T-helper 22 cell (primary cell): ENCODE results near the gene IFITM1.
"Not testable (repeated sequence)": the region's sequence is repeated elsewhere in the genome, so short reads cannot be mapped to it uniquely, and the experiment has no call there.

Source experiments
- DNase-seq: peaks from one replicate; pipeline ENCODE4 v3.0.0-alpha.2; 2020; ENCODE audit warnings: low read depth

Gene IFITM1

GRCh38 chr11:326842-327580 lies 13.2 kb downstream of the IFITM1 start:
- DNase-seq = peak; percentile 37

DNA sequence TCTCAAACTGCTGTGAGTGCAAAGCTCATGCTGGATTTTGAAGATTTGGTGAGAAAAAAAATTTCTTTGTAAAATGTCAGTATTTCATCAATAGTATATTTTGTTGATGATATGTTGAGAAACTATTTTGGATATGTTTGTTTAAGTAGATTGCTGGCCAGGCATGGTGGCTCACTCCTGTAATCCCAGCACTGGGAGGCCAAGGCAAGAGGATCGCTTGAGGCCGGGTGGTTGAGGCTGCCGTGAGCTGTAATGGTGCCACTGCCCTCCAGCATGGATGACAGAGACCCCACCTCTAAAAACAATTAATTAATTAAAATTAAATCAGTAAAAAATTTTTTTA lies 13.7 kb downstream of the IFITM1 start:
- no peak for DNase-seq

- no peak for DNase-seq
Measured at GRCh38 chr11:328012-328411, 14.2 kb downstream of the IFITM1 start.

GRCh38 chr11:328516-329100 lies 14.8 kb downstream of the IFITM1 start:
- not testable (repeated sequence) for DNase-seq

DNA sequence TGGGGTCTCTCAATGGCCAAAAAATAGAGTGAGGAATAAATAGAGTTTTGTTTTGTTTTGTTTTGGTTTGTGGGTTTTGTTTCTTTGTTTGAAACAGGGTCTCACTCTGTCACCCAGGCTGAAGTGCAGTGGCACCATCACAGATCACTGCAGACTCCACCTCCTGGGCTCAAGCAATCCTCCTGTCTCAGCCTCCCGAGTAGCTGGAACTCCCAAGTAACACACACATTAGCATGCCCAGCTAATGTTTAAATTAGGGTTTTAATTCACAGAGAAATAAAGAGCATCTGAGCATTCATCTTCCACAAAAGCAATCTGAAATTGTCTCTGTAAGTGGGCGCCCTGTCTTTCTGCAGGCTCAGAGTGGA lies 16.0 kb downstream of the IFITM1 start:
- DNase-seq = no peak

DNA sequence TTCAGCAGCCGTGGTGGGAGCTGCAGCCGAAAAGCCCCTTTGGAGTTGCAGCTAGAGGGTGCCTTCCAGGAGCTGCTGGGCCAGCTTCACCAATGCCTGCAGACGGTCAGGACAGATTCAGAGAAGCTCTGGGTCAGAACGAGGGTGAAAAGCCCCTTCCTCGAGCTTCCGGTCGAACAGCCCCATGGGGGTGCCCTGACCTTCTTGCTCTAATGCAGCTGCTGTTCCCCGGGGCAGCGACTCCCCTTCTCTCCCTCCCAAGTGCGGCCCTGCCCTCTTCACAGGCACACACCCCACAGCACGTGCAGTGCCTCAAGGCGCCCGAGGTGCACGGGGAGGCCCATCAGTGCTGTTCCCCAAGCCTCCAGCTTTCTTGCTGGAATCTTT lies 16.5 kb downstream of the IFITM1 start:
- no peak for DNase-seq

GRCh38 chr11:330694-331357 lies 17.0 kb downstream of the IFITM1 start:
- no peak for DNase-seq

GRCh38 chr11:331358-332060 lies 17.7 kb downstream of the IFITM1 start:
- no peak for DNase-seq

DNA sequence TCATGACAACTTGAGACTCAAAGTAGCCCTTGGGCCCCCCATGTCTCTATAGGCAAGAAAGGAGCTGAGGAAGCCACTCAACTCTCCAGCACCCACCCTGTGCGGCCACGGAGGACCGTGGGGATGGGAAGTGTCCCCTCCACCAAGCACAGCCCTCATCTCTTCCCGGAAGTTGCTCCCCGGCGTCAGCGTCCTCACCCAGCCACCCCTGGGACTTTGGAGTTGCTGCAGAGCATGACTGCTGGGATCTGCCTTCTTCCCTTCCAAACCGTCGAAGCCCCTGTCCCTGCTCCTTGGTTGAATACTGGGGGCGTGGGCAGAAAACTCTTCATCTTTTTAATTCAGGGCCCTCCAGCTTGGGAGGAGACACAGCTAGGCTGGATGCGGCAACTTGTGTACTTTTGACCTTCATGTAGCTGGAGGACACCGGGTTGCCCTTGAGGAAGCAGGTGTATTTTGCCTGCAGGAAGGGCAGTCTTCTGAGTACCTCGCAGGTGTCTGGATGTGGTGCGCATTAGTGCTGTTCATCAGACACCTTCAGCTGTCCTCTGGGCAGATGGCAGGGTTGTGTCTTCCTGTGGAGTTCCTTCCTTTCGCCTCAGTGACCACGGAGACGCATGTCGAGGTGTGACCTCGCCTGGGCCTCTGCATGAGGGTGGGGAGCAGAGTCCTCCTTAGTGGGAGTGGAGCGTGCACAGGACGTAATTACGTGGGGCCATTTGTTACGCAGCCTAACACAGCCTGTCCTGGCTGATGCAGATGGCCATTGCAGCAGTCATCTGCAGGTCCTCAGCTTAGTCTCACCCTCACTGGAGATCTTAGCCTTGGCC lies 19.0 kb downstream of the IFITM1 start:
- DNase-seq = no peak

DNA sequence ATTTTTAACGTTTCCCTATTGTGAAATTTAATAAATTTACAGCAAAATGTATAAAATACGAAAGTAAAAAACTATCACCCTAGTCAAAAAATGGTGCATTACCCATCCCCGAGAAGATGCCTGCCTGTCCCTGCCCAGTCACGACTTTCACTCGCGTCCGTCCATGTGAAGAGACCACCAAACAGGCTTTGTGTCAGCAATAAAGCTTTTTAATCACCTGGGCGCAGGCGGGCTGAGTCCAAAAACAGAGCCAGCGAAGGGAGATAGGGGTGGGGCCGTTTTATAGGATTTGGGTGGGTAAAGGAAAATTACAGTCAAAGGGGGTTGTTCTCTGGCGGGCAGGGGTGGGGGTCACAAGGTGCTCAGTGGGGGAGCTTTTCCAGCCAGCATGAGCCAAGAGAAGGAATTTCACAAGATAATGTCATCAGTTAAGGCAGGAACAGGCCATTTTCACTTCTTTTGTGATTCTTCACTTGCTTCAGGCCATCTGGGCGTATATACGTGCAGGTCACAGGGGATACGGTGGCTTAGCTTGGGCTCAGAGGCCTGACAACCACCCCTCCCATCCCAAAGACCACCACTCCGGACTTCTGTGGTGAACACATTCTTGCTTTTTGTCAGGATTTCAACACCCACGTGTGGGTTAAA lies 19.9 kb downstream of the IFITM1 start:
- not testable (repeated sequence) for DNase-seq

- no peak for DNase-seq
Measured at GRCh38 chr11:334264-334994, 20.6 kb downstream of the IFITM1 start.

- no peak for DNase-seq
Measured at GRCh38 chr11:335779-336658, 22.2 kb downstream of the IFITM1 start.

- DNase-seq = no peak
Measured at GRCh38 chr11:336659-337198, 22.9 kb downstream of the IFITM1 start.

DNA sequence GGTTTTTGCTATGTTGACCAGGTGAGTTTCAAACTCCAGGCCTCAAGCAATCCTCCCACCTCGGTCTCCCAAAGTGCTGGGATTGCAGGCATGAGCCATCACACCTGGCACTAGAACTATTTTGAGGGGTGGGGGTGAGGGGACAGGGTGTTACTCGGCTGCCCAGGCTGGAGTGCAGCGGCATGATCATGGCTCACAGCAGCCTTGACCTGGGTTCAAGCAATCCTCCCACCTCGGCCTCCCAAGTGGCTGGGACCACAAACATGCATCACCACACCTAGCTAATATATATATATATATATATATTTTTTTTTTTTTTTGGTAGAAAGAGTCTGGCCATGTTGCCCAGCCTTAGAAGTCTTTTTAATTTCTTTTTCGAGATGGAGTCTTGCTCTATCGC lies 23.9 kb downstream of the IFITM1 start:
- no peak for DNase-seq

DNA sequence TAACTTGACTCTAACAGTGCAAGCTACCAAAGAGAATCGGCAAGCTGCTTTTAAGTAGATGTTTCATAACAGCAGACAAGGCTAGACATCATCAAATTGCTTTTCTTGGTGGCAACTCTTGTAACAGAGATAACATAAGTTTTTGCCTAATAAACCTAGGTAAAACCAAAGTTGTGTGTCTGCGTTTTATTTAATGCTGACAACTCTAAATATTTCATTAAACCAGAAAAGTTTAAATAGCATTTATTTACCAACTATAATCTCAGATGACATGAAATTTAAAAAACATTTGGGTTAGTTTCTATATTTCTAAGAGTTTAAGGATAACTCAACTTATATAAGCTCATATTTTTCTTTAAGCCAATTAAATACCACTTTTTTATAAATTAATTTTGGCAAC lies 26.1 kb downstream of the IFITM1 start:
- DNase-seq = no peak

DNA sequence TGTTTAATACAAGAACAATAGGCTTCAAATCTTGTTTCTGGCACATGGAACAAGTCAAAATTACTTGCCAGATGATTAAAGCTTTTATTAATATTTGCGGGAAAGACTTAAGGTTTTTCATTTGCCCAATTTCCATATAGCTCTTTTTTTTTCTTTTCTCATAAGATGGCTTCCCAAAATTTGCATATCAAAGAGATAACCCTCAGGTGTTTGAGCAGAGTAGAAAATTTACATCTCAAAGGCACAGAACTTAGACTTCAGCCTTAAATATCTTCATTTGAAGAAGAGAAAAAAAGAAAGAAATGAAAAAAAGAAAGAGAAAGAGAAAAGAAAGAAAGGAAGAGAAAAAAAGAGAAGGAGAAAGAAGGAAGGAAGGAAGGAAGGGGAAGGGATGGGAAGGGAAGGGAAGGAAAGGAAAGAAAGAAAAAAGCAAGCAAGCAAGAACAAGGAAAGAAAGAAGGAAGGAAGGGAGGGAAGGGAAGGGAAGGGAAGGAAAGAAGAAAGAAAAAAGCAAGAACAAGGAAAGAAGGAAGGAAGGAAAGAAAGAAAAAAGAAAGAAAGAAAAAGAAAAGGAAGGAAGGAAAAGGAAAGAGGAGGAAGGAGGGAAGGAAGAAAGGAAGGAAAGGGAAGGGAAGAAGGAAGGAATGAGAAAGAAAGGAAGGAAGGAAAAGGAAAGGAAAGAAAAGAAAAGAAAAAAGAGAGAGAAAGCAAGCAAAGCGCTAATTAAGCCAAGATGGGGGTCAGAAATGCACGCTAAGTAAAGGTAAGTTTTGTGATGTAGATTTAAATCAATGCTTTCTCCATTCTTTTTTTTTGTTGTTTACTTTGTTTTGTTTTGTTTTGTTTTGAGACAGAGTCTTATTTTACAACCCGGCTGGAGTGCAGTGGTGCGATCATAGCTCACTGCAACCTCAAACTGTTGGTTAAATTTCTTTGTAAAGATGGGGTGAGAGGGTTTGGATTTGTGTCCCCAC lies 27.0 kb downstream of the IFITM1 start:
- no peak for DNase-seq

DNA sequence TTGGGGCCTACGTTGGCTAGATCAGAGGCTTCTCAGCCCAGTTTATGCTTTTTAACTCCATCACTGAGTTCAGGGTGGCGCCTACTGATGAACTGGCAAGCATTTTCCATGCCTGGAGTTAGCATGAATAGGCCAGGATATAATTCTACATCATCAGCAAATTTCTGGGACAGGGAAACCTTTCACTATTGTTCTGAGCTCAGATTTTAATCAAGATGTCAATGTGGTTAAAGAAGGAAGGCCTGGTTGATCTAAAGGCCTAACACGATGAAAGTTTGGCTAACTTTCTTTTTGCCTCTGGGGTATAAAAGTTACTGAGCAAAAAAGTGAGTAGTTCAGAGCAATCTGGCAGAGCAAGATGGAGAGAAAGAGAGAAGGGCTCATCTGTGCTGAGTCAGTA lies 28.5 kb downstream of the IFITM1 start:
- DNase-seq = no peak

DNA sequence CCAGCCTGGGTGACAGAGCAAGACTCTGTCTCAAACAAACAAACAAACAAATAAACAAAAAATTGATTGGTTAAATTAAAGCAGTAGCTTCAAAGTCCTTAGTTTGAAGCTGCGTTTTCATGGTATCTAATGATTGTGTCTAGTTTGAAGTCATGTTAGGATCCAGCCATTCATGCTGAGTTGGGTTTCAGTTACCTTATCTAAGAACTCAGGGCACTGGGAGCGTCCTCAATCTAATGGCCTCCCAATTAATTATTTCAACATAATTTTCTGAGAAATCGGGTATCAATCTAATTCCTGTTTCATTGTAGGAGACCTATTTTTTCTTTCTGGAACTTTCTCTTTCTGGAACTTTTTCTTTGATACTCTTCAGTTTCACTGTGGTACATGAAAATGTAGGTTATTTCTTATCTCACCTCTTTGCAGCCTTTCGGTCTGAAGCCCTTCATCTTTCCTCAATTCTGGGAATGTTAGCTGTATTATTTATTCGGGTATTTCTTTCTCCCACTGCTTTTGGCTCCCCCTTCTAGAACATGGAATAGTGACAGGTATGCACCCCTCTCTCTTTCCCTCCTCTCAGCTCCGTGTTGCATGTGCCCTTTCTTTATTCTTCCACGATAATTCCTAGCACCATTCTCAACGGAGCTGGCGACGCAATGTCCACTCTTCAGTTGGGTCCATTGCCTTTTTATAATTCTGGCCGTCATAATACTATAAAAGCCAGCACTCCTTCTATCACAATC lies 31.2 kb downstream of the IFITM1 start:
- no peak for DNase-seq
